BJ (cell line): Measurements from ENCODE around the gene AK9. TPM values are rescaled to one million over a fixed set of nuclear protein-coding genes. Genes with fewer than 3 reads are reported as not detected.
"Not testable (repeated sequence)": the region's sequence is repeated elsewhere in the genome, so short reads cannot be mapped to it uniquely, and the experiment has no call there.

Experiments
- CTCF ChIA-PET: fragments of 350-600 bp; formaldehyde crosslinking; extraction: SDS; loops from one replicate; lab custom pipeline; 2021; ENCODE audit warnings: antibody characterized with exemption, inconsistent platforms; lab: Yijun Ruan, JAX
- POLR2A ChIA-PET: fragments of 300-600 bp; sonication (Branson Sonifier 250); formaldehyde crosslinking; extraction: SDS; loops from one replicate; lab custom pipeline; 2021; ENCODE audit warnings: antibody characterized with exemption; lab: Charles Lee
- DNase-seq: peaks from one replicate; pipeline ENCODE4 v3.0.0-alpha.2; 2011; ENCODE audit warnings: low read depth
- H3K27me3 ChIP-seq: 2 replicates; pipeline ENCODE4 v1.6.0; 2011; ENCODE audit warnings: low read length; ENCODE audit not compliant: control insufficient read depth, insufficient read depth
- H3K36me3 ChIP-seq: 2 replicates; pipeline ENCODE4 v1.5.1; 2011; ENCODE audit warnings: low read length; ENCODE audit not compliant: control insufficient read depth, insufficient read depth
- H3K4me3 ChIP-seq: 2 replicates; pipeline ENCODE4 v1.5.1; 2011; ENCODE audit warnings: low read depth, mild to moderate bottlenecking, control low read depth, low read length
- CTCF ChIP-seq: IDR thresholded peaks from 2 replicates; pipeline ENCODE4 v1.5.1; 2011; ENCODE audit warnings: low read depth, mild to moderate bottlenecking, control low read depth, inconsistent platforms, low read length, moderate library complexity; ENCODE audit not compliant: insufficient read depth
- polyA plus RNA-seq: library from polyadenylated mRNA; depleted of rRNA; stranded (reverse); fragments of >200 nt; gene quantifications from 2 replicates; pipeline ENCODE4 v1.2.3, GENCODE V29; 2011

AK9 gene
- polyA plus RNA-seq, 1 experiment = 1.3 TPM

DNA sequence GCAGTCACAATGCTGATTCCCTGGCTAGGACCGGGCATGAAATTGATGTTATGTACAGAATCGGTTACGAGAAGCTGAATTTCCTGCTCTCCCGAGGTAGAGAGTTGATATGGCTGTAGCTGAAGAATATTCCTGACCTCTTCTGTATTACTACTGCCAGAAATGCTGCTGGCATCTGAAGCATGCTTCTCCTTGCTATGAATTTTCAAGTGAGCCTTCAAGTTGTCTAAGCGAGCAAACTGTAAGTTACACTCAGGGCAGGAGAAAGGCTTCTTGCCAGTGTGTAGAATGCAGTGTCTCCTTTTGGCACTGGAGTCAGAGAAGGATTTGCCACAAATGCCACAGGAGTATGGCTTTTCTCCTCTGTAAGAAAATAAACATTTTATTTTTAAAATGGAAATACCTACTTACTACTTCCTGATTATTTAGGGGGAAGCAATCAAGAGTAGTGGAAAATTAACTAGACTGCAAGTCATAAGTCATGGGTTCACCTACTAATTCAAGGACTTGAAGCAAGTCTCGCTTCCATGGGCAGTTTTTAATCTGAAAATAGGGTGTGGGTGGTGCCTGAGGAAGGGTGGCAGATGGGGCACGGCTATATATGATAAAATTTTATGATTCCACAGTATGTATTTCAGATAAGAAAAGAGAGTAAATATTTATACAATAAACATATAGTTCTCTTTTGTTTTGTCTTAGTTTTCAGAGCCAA is 224.6 kb downstream of the AK9 start:
- DNase-seq = no peak
- H3K36me3 ChIP-seq = peaks cover 13% of the 10 kb centered on the region
- ChIA-PET POLR2A (no interaction called here), CTCF (no interaction called here)
- no peak for TF ChIP-seq CTCF
- no peak overlapping the region for H3K4me3 ChIP-seq
- H3K27me3 ChIP-seq = no peaks in the 10 kb centered on the region

DNA sequence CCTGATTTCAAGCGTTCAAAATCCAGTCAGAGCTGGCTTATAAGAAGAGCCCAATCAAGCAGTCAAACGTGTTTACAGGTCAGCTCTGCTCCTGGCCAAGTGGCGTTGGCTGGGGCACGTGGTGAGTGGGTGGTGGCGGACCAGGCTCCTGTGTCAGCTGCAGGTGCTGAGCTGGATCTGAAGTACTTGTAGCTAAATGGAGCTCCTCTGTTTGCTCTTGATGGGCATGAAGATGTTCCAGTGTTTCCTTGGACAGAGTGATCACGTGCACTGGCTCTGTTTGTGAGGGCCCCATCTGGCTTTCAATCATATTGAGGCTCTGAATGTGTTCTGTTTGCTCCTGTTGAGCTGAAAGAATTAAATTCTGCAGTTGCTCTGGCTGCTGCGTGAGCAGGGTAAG is 225.2 kb downstream of the AK9 start:
- Histone ChIP-seq H3K27me3 (no peaks in the 10 kb centered on the region), H3K36me3 (peaks cover 13% of the 10 kb centered on the region), H3K4me3 (no peak overlapping the region)
- POLR2A ChIA-PET = no interaction called here
- CTCF ChIA-PET = no interaction called here
- no peak for DNase-seq
- no peak for TF ChIP-seq CTCF

- DNase-seq = no peak
- no peak for TF ChIP-seq CTCF
- peaks cover 6% of the 10 kb centered on the region for H3K36me3 ChIP-seq
- CTCF ChIA-PET = interaction anchor here (1.1 to 1.4 kb wide), 2 partner anchors 10 to 14 kb away, joined by 3 to 4 read pairs; no protein-coding TSS in a partner anchor
- H3K27me3 ChIP-seq = no peaks in the 10 kb centered on the region
- POLR2A ChIA-PET = no interaction called here
- H3K4me3 ChIP-seq = no peak overlapping the region
Observed at GRCh38 chr6:109461733-109462526, 229.1 kb downstream of the AK9 start.

DNA sequence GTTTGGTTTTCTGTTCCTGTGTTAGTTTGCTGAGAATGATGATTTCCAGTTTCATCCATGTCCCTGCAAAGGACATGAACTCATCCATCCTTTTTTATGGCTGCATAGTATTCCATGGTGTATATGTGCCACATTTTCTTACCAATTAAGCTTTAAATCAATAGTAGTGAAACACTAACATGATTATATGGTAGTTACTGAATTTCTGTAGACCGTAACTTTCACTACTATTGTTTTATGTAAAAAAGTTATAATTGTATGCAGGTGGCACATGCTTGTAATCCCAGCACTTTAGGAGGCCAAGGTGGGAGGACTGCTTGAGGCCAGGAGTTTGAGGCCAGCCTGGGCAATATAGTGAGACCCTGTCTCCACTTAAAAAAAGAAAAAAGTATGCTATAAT is 229.8 kb downstream of the AK9 start:
- H3K36me3 ChIP-seq, H3K4me3 ChIP-seq, POLR2A ChIA-PET, DNase-seq, H3K27me3 ChIP-seq: not testable (repeated sequence)
- CTCF ChIA-PET = interaction anchor here (1.1 kb wide), 1 partner anchor 11 kb away, joined by 3 read pairs; no protein-coding TSS in a partner anchor

DNA sequence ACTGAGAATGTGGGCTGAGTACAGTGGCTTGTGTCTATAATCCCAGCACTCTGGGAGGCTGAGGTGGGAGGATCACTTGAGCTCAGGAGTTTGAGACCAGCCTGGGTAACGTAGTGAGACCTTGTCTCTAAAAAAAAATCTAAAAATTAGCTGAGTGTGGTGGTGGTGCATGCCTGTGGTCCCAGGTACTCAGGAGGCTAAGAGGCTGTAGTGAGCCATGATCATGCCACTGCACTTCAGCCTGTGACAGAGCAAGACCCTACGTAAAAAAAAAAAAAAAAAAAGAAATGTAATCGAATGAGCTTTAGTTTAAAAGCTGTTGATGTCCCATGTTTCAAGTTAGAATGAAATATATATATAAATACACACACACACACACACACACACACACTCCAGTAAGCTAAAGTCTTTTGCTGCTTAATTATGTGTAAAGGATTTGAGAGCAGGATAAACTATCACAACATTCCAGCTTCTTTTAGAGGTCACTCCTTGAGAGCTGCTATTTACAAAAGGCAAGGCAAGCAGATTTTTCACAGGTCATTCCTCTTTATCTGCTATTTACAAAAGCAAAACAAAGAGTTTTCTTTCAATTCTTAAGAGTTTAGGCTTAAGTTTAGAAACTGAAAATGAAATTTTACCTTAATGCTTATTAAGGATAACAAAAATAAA is 230.7 kb downstream of the AK9 start:
- DNase-seq = no peak
- CTCF ChIA-PET = interaction anchor here (0.9 kb wide), 1 partner anchor 272 kb away, joined by 3 read pairs; no protein-coding TSS in a partner anchor

More for the DNA sequence above, 230.7 kb downstream of the AK9 start:
- Histone ChIP-seq H3K27me3 (no peaks in the 10 kb centered on the region), H3K36me3 (no peaks in the 10 kb centered on the region; the same call in 1 of the 2 replicates), H3K4me3 (no peak overlapping the region)
- no peak for TF ChIP-seq CTCF
- POLR2A ChIA-PET = interaction anchor here (0.6 kb wide), 2 partner anchors 50 to 97 kb away, joined by 3 to 4 read pairs; no protein-coding TSS in a partner anchor
